Neural crest cell (in vitro differentiated cells): ENCODE measurements around the gene CCR9. TPM values are rescaled to one million over a fixed set of nuclear protein-coding genes. Genes with fewer than 3 reads are reported as not detected.
"Not testable (repeated sequence)": the region's sequence is repeated elsewhere in the genome, so short reads cannot be mapped to it uniquely, and the experiment has no call there.

Experiments
- DNase-seq: peaks from one replicate; pipeline ENCODE4 v3.0.0; 2021; ENCODE audit warnings: low read depth, mixed read lengths, low spot score
- H3K27ac Mint-ChIP-seq: one replicate; pipeline ENCODE4 v1.8.0; 2021; ENCODE audit warnings: mild to moderate bottlenecking, mixed read lengths; ENCODE audit not compliant: unreplicated experiment
- H3K27me3 Mint-ChIP-seq: 2 replicates; pipeline ENCODE4 v1.8.0; 2021; ENCODE audit warnings: low read depth, mild to moderate bottlenecking, mixed read lengths
- H3K36me3 Mint-ChIP-seq: 2 replicates; pipeline ENCODE4 v1.8.0; 2021; ENCODE audit warnings: low read depth, mild to moderate bottlenecking, mixed read lengths
- H3K4me1 Mint-ChIP-seq: 2 replicates; pipeline ENCODE4 v1.8.0; 2021; ENCODE audit warnings: mixed read lengths
- H3K4me3 Mint-ChIP-seq: one replicate; pipeline ENCODE4 v1.8.0; 2021; ENCODE audit warnings: mild to moderate bottlenecking, mixed read lengths
- H3K9me3 Mint-ChIP-seq: 2 replicates; pipeline ENCODE4 v1.8.0; 2021; ENCODE audit warnings: mixed read lengths
- CTCF ChIP-seq: fragments of 200-600 bp; sonication (generic); conservative IDR thresholded peaks from 2 replicates; pipeline ENCODE4 v1.5.0; 2021; ENCODE audit warnings: antibody characterized with exemption, mild to moderate bottlenecking
- total RNA-seq: library from RNA; stranded (reverse); gene quantifications from 2 replicates; pipeline ENCODE4 v1.2.1, GENCODE V29; 2021

Gene CCR9
- total RNA-seq, 1 donor from 2014 or later = not detected

GRCh38 chr3:45844616-45845015 lies 41.7 kb upstream of the CCR9 start:
- peaks cover 76% of the 10 kb centered on the region for H3K27me3 Mint-ChIP-seq
- no peak overlapping the region for H3K4me3 Mint-ChIP-seq
- no peak for DNase-seq
- TF ChIP-seq CTCF = no peak
- H3K36me3 Mint-ChIP-seq = no peaks in the 10 kb centered on the region
- H3K9me3 Mint-ChIP-seq = no peaks in the 10 kb centered on the region
- peaks cover 8% of the 10 kb centered on the region for H3K4me1 Mint-ChIP-seq
- no peak overlapping the region for H3K27ac Mint-ChIP-seq

- H3K27me3 Mint-ChIP-seq = peaks cover 96% of the 10 kb centered on the region
- no peaks in the 10 kb centered on the region for H3K36me3 Mint-ChIP-seq
- no peak for DNase-seq
- no peak for TF ChIP-seq CTCF
- H3K4me3 Mint-ChIP-seq = no peak overlapping the region
- no peak overlapping the region for H3K27ac Mint-ChIP-seq
- no peaks in the 10 kb centered on the region for H3K9me3 Mint-ChIP-seq
- H3K4me1 Mint-ChIP-seq = no peaks in the 10 kb centered on the region
Measured at GRCh38 chr3:45848392-45848791, 38.0 kb upstream of the CCR9 start.

GRCh38 chr3:45852828-45853227 lies 33.5 kb upstream of the CCR9 start:
- TF ChIP-seq CTCF = no peak
- Mint-ChIP-seq H3K9me3 (peaks cover 3% of the 10 kb centered on the region), H3K4me3 (no peak overlapping the region), H3K27me3 (peaks cover 76% of the 10 kb centered on the region), H3K4me1 (no peaks in the 10 kb centered on the region), H3K27ac (no peak overlapping the region), H3K36me3 (no peaks in the 10 kb centered on the region)
- DNase-seq = no peak

GRCh38 chr3:45856323-45856722 lies 30.0 kb upstream of the CCR9 start:
- peaks cover 45% of the 10 kb centered on the region for H3K27me3 Mint-ChIP-seq
- DNase-seq, H3K27ac Mint-ChIP-seq, H3K36me3 Mint-ChIP-seq, H3K9me3 Mint-ChIP-seq, H3K4me1 Mint-ChIP-seq, H3K4me3 Mint-ChIP-seq: not testable (repeated sequence)

- not testable (repeated sequence) for H3K4me3 Mint-ChIP-seq, DNase-seq, H3K27ac Mint-ChIP-seq, H3K4me1 Mint-ChIP-seq, H3K9me3 Mint-ChIP-seq, H3K36me3 Mint-ChIP-seq
- H3K27me3 Mint-ChIP-seq = peaks cover 46% of the 10 kb centered on the region
Measured at GRCh38 chr3:45857024-45857423, 29.3 kb upstream of the CCR9 start.

GRCh38 chr3:45858809-45859543 lies 27.4 kb upstream of the CCR9 start:
- no peaks in the 10 kb centered on the region for H3K4me1 Mint-ChIP-seq
- H3K4me3 Mint-ChIP-seq = no peak overlapping the region
- no peak for TF ChIP-seq CTCF
- no peak for DNase-seq
- no peak overlapping the region for H3K27ac Mint-ChIP-seq
- peaks cover 32% of the 10 kb centered on the region for H3K27me3 Mint-ChIP-seq
- peaks cover 7% of the 10 kb centered on the region for H3K9me3 Mint-ChIP-seq
- H3K36me3 Mint-ChIP-seq = no peaks in the 10 kb centered on the region
